Activated CD8-positive, alpha-beta memory T cell treated with anti-CD3 and anti-CD28 coated beads, Interleukin-2, amount 50 U/mL, for 48 hours (primary cell): ENCODE data around the gene LITAF.
"Not testable (repeated sequence)": the region's sequence is repeated elsewhere in the genome, so short reads cannot be mapped to it uniquely, and the experiment has no call there.

ENCODE experiments used
- DNase-seq: peaks from one replicate; pipeline ENCODE4 v3.0.0-alpha.2; 2020

LITAF gene

DNA sequence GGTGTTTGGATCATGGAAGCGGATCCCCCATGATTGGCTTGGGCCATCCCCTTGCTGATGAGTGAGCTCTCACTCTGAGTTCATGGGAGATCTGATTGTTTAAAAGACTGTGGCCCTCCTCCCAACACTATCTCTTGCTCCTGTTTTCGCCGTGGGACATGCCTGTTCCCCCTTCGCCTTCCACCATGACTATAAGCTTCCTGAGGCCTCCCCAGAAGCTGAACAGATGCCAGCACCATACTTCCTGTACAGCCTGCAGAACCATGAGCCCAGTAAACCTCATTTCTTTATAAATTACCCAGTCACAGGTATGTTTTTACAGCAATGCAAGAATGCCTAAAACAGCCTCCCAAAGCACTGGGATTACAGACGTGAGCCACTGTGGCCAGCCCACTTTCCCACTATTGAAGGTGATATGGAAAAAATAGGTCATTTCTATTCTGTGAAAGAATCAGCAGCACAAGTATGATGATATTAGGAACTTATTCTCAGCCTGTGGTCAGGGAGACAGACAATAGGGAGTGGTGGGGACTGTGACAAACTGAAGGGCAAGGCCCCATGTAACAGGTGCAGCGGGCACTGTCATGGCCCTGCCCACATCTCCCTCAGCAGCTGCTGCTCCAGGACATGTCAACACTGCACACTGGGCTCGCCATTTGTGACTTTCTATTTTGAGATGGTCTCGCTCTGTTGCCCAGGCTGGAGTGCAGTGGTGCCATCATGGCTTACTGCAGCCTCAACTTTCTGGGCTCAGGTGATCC is 33.7 kb upstream of the LITAF start:
- DNase-seq = no peak

DNA sequence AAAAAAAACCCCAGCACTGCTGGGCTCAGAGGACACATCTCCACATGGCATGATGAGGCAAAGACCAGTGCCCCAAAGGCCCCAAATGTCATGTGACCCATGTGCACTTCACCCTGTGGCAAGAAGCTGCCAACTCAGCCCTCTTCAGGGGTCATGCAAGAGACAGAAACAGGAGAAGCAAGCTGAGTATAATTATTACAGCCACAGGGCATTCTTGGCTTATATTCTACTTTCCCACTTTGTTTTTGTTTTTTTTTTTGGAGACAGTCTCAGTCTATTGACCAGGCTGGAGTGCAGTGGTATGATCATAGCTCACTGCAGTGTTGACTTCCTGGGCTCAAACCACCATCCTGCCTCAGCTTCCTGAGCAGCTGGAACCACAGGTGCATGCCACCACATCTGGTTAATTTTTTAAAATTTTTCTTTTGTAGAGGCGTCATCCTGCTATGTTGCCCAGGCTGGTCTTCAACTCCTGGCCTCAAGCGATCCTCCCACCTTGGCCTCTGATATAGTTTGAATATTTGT is 32.7 kb upstream of the LITAF start:
- no peak for DNase-seq

DNA sequence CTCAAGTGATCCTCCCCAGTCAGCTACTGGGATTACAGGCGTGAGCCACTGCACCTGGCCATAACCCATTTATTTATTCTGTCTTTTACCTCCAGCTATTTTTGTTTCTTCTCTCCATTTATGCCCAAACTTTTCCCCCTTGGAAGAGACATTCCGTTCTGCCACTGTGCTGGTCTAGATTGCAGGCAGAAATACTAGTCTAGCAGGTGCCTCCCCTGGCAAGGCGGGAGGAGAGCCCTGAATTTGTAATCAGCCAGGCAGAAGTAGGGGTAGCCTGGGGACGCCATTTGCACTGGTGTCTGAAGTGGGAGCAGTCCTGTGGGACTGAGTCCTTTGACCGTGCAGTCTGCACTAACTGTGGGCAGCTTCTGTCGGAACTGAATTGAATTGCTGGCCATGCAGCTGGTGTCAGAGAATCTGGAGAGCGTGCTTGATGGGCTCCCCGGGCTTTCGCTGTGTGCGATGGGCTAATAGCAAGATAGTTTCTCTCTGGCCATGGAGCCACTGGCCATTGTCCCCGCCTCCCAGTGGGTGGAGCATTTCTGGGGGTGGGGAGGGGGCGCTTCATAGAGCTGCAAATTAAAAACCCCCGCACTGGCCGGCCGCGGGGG is 31.5 kb upstream of the LITAF start:
- no peak for DNase-seq

DNA sequence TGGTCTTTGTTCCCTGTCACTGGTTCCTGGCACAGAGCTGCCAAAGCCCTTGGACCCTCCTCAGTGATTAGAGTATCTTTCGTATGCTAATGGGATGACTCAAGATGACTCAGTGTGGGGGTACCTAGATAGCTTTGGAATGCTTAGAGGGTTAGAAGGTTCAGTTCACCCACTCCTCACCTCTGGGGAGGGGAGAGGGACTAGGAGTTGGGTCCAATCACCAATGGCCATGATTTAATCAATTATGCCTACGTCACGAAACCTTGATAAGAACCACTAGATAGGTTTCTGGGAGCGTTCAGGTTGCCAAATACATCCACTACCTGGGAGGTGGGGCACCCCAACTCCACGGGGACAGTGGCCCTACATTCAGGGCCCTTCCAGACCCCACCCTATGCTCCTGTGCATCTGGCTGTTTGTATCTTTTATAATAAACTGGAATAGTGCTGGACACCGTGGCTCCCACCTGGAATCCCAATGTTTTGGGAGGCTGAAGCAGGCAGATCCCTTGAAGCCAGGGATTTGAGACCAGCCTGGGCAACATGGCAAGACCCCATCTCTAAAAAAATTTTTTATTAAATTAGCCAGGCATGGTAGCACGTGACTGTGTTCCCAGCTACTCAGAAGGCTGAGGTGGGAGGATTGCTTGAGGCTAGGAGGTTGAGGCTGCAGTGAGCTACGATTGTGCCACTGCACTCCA is 29.2 kb upstream of the LITAF start:
- no peak for DNase-seq

DNA sequence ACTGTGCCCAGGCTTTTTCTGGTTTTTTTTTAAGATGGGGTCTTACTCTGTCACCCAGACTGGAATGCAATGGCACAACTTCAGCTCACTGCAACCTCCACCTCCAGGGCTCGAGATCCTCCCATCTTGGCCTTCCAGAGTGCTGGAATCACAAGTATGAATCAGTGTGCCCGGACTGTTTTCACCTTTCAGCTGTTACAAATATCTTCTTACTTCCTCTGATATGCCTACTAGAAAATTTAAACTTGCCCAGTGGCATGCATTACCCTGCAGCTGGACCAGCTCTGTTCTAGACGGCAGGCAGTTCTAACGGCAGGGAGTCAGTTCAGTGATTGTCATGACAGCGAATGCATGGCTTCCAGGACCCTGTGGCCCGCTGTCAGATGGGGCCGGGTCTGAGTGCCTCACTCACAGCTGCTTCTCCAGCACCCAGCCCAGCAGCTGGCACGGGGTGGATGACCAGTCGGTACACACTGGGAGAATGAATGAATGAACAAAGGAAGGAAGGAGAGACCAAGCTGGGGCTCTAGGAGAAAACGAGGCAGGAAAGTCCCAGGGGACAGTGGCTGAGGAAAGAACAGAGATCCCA is 28.0 kb upstream of the LITAF start:
- no peak for DNase-seq

DNA sequence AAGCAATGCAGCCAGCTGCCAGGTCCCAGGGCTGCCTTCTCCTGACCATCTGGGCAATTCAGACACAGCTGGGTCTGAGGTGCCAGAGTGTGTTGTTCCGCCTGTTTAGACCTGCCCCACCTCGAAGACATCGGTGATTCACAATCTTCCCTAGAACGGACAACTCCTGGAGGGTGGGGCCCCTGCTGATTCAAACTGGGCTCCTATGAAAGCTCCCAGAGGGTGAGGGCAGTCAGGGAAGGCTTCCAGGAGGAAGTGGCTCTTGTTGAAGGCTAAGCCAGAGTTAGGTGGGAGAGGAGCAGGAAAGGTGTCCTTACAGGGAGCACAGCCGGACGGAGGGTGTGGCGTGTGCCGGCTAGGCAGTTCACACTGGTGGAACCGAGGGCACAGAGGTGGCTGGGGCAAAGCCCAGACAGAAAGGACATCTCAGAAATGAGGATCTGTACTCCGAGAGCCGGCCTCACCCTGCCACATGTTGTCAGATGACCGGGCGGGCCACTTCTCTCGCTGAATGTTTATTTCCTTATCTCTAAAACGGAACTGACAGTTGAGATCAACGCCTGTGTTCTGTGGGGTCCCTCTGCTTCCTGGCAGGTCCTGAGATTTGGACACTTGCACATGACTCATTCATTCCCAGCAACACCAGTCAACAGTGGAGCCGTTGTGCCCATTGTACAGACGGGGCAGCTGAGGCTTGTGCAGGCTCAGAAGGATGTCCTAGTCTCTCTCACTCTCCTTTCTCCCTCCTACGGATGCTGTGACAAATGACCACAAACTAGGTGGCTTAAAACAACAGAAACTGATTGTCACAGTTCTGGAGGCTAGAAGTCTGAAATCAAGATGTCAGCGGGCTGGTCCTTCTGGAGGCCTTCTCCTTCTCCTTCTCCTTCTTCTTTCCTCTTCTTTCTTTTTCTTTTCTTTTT is 26.9 kb upstream of the LITAF start:
- DNase-seq = no peak

DNA sequence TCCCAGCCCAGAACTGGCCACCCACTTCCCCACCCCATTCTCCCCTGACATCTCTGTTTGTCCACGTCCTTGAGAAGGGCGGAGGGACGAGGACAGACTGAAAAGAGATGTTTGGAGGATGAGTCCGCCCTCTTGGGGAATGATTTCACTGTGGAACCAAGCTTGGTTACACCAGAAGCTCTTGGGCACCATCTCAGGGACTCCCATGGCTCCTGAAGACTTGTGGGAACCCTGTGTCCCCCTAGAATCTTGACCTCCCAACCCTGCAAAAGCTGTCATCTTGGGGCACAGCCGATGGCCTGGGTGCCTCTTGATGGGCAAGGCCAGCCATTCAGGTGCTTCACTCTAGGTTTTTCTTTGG is 25.9 kb upstream of the LITAF start:
- DNase-seq = no peak

DNA sequence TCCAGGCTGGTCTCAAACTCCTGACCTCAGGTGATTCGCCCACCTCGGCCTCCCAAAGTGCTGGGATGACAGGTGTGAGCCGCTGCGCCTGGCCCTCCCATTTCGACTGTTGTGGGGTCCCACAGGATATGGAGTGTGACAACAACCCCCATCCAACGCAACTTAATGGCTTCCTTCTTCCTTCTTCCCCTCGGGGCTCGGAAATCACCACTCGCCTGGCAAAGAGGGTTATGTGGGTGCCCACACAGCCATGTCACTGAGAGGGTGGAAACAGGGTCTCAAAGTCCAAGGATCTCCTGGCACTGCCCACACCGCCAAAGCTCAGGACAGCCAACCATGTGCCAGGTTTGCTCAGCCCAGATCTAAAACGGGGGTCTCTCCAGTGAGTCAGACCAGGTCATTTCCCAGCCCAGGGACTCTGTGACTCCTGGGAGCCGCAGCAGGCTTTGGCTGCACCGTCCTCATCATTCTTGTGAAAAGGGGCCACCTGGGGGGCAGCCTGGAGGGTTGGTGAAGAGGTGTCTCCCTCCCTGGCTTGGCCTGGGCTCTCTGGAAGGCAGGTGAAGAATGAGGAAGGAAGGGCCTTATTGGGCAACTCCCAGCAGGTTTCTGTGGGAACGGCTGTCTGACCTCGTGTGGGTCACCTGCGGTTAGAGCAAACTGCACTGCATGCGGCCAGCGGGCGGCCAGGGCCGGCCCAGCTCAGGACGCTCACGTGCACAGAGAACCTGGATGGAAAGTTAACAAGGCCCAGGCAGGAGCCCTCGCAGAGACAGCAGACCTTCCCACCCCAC is 25.3 kb upstream of the LITAF start:
- DNase-seq = no peak

DNA sequence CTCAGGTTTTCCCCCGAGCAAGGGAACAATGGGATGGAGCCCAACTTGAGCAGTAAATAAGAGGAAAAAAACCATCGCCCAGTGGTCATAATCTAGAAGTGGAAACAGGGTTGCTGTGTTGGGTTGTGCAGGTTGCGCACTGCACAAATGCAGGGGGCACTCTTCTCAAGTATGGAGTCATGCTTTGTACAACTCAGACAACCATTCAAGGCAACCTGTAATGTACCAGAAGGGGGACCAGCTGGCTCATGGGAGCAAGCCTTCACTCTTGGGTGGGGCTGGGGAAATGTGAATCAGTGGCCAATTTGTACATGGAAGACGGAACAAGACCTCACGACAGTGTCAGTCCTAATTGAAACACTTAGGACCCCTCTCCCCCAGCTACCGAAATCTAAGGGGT is 23.9 kb upstream of the LITAF start:
- DNase-seq = no peak

DNA sequence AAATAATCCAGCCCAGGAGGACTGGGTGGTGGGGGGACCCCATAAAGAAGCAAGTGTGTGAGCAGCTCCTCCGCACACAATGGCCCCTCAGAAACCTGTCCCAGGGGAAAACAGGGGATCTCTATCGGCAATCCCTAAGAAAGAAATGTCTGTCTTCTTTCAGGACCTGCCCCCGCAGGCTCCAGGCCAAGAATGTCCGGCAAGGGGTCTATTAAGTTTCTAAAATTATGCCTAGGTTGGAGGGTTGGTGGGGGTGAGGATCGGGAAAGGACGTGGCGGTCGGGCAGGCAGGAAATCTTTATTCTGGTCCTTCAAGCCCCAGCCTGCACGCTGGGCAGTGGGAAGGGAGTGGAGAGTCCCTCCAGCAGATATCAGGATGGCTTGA is 23.4 kb upstream of the LITAF start:
- no peak for DNase-seq

DNA sequence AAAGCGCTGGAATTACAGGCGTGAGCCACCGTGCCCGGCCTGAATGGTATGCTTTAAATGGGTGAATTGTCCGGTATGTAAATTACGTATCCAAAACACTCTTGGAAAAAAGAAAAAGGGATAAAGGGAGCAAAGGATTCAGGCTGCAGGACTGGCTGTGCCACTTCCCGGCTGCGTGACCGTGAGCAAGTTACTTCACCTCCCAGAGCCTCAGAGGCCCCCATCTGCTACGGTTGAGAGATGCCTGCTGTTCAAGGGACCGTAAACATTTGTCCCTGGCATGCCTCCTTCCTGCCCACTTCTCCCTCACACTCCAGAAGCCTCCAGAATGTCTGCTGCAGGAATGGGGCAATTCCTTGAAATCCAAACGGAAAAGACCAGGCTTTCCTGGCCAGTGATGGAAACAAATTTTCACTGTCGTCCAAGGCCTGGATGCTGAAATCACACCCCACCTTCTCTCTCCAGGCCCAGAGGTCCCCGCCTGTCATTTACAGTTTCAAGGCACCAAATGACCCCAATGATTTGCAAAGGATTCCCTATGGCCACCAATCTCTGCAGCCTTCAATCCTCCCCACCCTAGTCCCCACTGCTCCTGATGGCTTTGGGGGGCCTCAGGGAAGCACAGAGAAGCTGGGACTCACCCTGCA is 22.9 kb upstream of the LITAF start:
- DNase-seq = no peak

DNA sequence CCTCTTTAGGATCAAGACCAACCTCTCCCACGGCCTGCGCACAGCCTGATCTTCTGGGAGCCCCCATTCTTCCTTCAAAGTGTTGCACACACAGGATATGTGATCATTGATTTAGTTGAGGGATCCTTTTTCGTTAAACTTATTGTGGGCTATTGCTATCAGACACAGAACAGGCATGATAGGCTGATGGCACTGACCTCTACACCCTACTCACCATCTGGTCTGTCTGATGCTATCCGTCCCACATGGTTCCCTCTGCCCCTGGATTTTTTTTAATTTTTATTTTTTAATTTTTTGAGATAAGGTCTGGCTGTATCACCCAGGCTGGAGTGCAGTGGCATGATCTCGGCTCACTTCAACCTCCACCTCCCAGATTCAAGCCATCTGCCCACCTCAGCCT is 19.2 kb upstream of the LITAF start:
- DNase-seq = no peak

DNA sequence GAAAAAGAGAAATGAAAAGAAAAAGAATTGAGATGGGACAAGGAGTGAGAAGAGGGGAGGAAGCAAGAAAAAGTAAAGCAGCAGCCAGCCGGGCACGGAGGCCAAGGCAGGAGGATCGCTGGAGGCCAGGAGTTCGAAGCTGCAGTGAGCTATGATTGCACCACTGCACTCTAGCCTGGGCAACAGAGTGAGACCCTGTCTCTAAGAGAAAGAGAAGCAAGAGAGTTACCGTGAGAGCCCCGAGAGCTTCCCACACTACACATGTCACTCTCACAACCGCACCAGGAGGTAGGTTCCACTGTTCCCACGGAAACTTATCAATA is 18.8 kb upstream of the LITAF start:
- DNase-seq = no peak

DNA sequence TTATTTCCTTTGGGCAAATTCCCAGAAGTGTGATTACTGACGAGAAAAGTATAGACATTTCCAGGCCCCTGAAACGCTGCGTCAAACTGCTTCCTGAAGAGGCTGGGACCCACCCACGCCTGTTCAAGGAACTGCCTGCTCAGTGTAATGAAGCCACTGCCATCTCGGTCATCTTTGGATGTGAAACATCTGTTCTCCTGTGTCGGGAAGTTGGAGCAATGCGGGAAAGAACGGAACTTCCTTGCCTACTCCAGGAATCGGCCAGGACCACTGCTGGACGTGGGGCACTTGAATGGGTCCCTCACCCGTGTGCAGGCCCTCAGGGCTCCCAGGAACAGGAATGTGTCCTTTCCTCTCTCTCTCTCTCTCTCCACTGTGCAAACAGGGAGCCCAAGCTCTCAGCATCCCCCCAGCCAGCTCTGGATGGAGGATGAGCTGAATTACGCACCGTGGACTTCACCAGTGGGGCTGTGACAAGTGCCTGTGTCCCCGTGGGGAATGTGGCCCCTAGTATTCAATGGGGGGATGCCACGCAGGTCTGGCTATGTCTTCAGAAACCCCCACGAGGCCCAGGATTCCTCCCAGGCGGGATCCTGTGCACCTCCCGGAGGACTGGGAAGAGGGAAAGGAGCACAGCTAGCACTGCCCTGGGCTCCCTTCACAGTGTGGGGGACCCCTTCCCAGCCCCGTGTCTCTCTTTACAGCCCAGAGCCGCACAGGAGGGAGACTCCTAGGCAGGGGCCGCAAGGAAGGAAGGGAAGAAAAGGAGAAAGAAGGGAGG is 18.3 kb upstream of the LITAF start:
- no peak for DNase-seq

DNA sequence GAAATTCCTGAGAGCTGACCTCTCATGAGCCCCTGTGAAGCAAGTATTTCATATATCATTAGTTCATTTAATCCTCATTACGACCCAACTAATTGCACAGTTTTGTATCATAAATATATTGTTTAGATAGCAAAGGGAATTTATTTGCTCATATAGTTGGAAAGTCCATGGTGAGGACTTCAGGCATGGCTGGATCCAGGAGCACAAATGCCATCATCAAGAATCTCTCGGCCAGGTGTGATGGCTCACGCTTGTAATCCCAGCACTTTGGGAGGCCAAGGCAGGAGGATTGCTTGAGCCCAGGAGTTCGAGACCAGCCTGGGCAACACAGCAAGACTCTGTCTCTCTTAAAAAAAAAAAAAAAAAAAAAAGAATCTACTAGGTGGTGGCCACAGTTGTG is 17.6 kb upstream of the LITAF start:
- not testable (repeated sequence) for DNase-seq

DNA sequence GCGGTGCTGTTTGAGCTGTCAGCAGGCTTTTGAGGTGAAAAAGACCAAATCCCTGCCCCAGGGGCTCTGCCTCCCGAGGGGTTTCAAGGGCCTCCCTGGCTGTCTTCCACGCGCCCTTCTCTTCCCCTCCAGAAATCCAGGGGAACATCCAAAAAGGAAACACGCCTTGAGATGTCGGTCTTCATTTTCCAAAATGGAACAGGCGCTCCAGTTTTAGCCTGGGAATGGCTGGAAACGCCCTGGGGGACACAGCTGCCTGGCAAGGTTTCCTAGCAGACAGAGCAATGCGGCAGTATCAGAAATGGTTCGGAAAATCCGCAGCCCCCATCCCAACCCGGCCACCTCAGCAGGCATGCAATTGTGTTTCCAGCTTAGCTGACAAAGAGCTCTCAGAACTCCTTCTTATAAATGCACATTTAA is 16.6 kb upstream of the LITAF start:
- no peak for DNase-seq

DNA sequence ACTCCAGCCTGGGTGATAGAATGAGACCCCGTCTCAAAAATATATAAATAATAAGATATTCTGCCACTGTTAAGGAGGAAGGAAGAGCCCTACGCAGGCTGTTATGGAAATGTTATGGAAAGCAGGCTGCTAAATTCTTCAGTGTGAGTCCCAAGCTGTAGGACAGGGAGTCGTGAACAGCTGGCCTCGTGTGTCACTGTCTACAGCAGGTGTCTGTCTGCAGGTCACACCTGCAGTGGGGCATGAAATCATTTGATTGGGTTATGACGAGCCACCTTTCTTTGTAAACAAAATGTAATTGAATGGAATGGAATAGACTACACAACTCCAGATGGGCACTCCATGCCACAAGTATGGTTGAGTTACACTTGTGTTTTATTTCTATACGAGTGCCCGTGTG is 15.6 kb upstream of the LITAF start:
- no peak for DNase-seq

DNA sequence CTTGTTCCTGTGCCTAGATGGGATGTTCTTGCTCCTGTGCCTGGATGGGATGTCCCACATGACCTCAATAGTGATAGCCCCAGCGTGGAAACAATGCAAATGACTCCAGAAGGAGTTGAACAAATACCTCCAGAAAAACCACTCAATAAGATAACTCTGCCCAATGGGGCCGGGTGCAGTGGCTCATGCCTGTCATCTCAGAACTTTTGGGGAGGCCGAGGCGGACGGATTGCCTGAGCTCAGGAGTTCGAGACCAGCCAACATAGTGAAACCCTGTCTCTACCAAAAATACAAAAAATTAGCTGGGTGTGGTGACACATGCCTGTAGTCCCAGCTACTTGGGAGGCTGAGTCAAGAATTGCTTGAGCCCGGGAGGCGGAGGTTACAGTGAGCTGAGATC is 15.2 kb upstream of the LITAF start:
- DNase-seq = no peak

DNA sequence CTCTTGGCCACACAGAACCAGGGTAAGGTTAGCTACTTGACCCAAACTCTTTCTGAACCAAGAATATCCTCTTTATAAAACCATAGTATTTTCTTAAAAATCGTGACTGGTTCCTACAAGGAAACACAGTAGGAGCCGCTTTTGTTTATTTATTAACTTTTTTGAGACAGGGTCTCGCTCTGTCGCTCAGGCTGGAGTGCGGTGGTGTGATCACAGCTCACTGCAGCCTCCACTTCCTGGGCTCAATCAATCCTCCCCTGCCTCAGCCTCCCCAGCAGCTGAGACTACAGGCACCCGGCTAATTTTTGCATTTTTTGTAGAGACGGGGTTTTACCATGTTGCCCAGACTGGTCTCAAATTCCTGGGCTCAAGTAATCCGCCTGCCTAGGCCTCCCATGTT is 14.7 kb upstream of the LITAF start:
- DNase-seq = no peak

DNA sequence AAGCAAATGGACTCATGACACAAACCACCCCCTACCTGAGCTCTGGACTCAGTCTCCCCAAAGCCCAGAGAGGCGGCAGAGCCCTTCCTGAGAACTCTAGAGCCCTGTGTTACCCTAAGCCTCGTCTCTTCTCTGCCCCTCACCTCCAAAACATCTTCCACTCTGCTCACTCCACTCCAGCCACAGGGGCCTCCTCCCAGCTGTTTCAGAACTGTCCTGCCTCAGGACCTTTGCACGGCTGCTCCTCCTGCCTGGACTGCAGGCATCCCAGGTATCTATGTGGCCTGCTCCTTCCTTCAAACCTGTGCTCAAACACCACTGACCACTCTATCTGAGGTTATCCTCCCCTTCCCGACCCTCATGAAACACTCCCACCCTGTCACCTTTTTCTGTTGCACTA is 12.9 kb upstream of the LITAF start:
- no peak for DNase-seq
